GM21423 (cell line): ENCODE measurements around the gene IL3RA.
A peak's percentile ranks its signal among the peaks of the same experiment; 100 is the strongest.
"Not testable (repeated sequence)": the region's sequence is repeated elsewhere in the genome, so short reads cannot be mapped to it uniquely, and the experiment has no call there.

ENCODE experiments used
- ATAC-seq: cut with Tn5 transposase; IDR thresholded peaks from one replicate; pipeline ENCODE4 v1.9.1; 2021; ENCODE audit warnings: mild to moderate bottlenecking, moderate library complexity; ENCODE audit not compliant: unreplicated experiment

Gene IL3RA

GRCh38 chrX:1336331-1336943 is at the start of gene IL3RA:
Gene IL3RA (plus strand): TSS chrX:1336785. CDS start chrX:1341766, 4,981 bp downstream.
- peak; percentile 58 for ATAC-seq

GRCh38 chrX:1289535-1289934 is 47.0 kb upstream of the IL3RA start:
- no peak for ATAC-seq

- ATAC-seq, result no peak
Measured at GRCh38 chrX:1291110-1291740, 45.4 kb upstream of the IL3RA start.

- no peak for ATAC-seq
Measured at GRCh38 chrX:1292575-1293290, 43.9 kb upstream of the IL3RA start.

GRCh38 chrX:1294301-1295067 is 42.1 kb upstream of the IL3RA start:
- ATAC-seq, result no peak

- no peak for ATAC-seq
Measured at GRCh38 chrX:1295550-1295949, 41.0 kb upstream of the IL3RA start.

- ATAC-seq, result not testable (repeated sequence)
Measured at GRCh38 chrX:1297591-1297990, 39.0 kb upstream of the IL3RA start.

- no peak for ATAC-seq
Measured at GRCh38 chrX:1300449-1300848, 36.1 kb upstream of the IL3RA start.

- ATAC-seq, result no peak
Measured at GRCh38 chrX:1305411-1305810, 31.2 kb upstream of the IL3RA start.

- no peak for ATAC-seq
Measured at GRCh38 chrX:1306909-1307625, 29.5 kb upstream of the IL3RA start.

GRCh38 chrX:1307626-1308340 is 28.8 kb upstream of the IL3RA start:
- no peak for ATAC-seq

GRCh38 chrX:1308476-1308875 is 28.1 kb upstream of the IL3RA start:
- ATAC-seq, result no peak

- ATAC-seq, result not testable (repeated sequence)
Measured at GRCh38 chrX:1308917-1309316, 27.7 kb upstream of the IL3RA start.

- no peak for ATAC-seq
Measured at GRCh38 chrX:1313788-1314187, 22.8 kb upstream of the IL3RA start.

- ATAC-seq, result no peak
Measured at GRCh38 chrX:1316527-1316926, 20.1 kb upstream of the IL3RA start.

GRCh38 chrX:1321674-1322073 is 14.9 kb upstream of the IL3RA start:
- no peak for ATAC-seq

- ATAC-seq, result no peak
Measured at GRCh38 chrX:1322393-1322792, 14.2 kb upstream of the IL3RA start.

GRCh38 chrX:1323315-1323714 is 13.3 kb upstream of the IL3RA start:
- peak; percentile 72 for ATAC-seq

GRCh38 chrX:1325515-1326116 is 11.0 kb upstream of the IL3RA start:
- no peak for ATAC-seq
